MM.1S (cell line): ENCODE results near the gene CCDC83.

Source experiments
- DNase-seq: peaks from one replicate; pipeline ENCODE4 v3.0.0-alpha.2; 2015
- H2AFZ ChIP-seq: fragments of 300-600 bp; sonication (generic); 2 replicates; pipeline ENCODE4 v1.6.0; 2016; ENCODE audit warnings: antibody characterized with exemption, low read length
- H3F3A ChIP-seq: fragments of 300-600 bp; sonication (generic); 2 replicates; pipeline ENCODE4 v1.6.1; 2016; ENCODE audit warnings: mild to moderate bottlenecking, antibody characterized with exemption, low read length, moderate library complexity, mixed read lengths; ENCODE audit not compliant: insufficient read depth
- H3K27ac ChIP-seq: fragments of 300-600 bp; sonication (generic); 2 replicates; pipeline ENCODE4 v1.5.1; 2016; ENCODE audit warnings: mild to moderate bottlenecking, low read length
- H3K27me3 ChIP-seq: fragments of 300-600 bp; sonication (generic); replicated peaks from 2 replicates; pipeline ENCODE4 v1.6.0; 2016; ENCODE audit warnings: low read length; ENCODE audit not compliant: insufficient read depth
- H3K36me3 ChIP-seq: fragments of 300-600 bp; sonication (generic); replicated peaks from 2 replicates; pipeline ENCODE4 v1.6.1; 2016; ENCODE audit warnings: mild to moderate bottlenecking, low read length, mixed read lengths; ENCODE audit not compliant: insufficient read depth
- H3K4me1 ChIP-seq: fragments of 300-600 bp; sonication (generic); 2 replicates; pipeline ENCODE4 v1.6.1; 2016; ENCODE audit warnings: low read length, mixed read lengths
- H3K4me2 ChIP-seq: fragments of 300-600 bp; sonication (generic); 2 replicates; pipeline ENCODE4 v1.6.0; 2016; ENCODE audit warnings: low read depth, low read length
- H3K4me3 ChIP-seq: fragments of 300-600 bp; sonication (generic); 2 replicates; pipeline ENCODE4 v1.5.1; 2016; ENCODE audit warnings: low read length, mixed read lengths
- H3K79me2 ChIP-seq: fragments of 300-600 bp; sonication (generic); 2 replicates; pipeline ENCODE4 v1.6.1; 2016; ENCODE audit warnings: mixed run types, low read length, mixed read lengths
- H3K9ac ChIP-seq: fragments of 300-600 bp; sonication (generic); 2 replicates; pipeline ENCODE4 v1.6.1; 2016; ENCODE audit warnings: low read length, mixed read lengths
- H3K9me2 ChIP-seq: fragments of 300-600 bp; sonication (generic); replicated peaks from 2 replicates; pipeline ENCODE4 v1.6.1; 2016; ENCODE audit warnings: mild to moderate bottlenecking, low read length, mixed read lengths; ENCODE audit not compliant: insufficient read depth
- H3K9me3 ChIP-seq: fragments of 300-600 bp; sonication (generic); replicated peaks from 2 replicates; pipeline ENCODE4 v1.6.1; 2016; ENCODE audit warnings: mild to moderate bottlenecking, low read length, mixed read lengths; ENCODE audit not compliant: insufficient read depth
- H4K20me1 ChIP-seq: fragments of 300-600 bp; sonication (generic); 2 replicates; pipeline ENCODE4 v1.6.1; 2016; ENCODE audit warnings: mild to moderate bottlenecking, low read length, moderate library complexity, mixed read lengths; ENCODE audit not compliant: insufficient read depth
- CTCF ChIP-seq: fragments of 300-600 bp; sonication (generic); IDR thresholded peaks from 2 replicates; pipeline ENCODE4 v1.5.1; 2016; ENCODE audit warnings: antibody characterized with exemption, low read length, mixed read lengths
- EZH2 ChIP-seq: fragments of 300-600 bp; sonication (generic); optimal IDR thresholded peaks from 2 replicates; pipeline ENCODE3; 2017; ENCODE audit warnings: low read depth, mild to moderate bottlenecking, antibody characterized with exemption, low read length, mixed read lengths
- EZH2phosphoT487 ChIP-seq: fragments of 300-600 bp; sonication (generic); IDR thresholded peaks from 2 replicates; pipeline ENCODE4 v1.6.1; 2018; ENCODE audit warnings: antibody characterized with exemption, low read length

Gene CCDC83

DNA sequence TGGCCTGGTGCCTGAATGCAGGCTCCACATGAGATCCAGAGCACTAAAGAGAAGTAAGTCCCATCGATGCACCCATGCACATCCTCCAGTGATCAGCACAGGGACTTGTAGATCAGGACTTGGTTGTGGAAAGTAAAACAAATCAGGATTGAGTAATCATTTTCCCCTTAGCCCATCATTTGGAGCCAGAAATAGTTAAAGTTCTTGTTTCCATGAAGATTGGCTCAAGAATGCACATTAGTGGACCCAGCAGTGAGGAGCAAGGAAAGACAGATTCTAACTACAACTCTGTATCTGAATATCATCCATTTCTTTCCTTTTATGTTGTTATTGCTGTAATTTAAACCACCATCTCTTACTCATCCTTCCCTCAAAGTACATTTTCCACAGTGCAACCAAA is 19.1 kb downstream of the CCDC83 start:
- TF ChIP-seq EZH2 (no peak), CTCF (no peak), EZH2phosphoT487 (no peak)
- Histone ChIP-seq H3K4me2 (no peak overlapping the region), H3K4me3 (no peak overlapping the region), H3K4me1 (no peaks in the 10 kb centered on the region), H3K27me3 (no peaks in the 10 kb centered on the region), H3K36me3 (no peaks in the 10 kb centered on the region), H2AFZ (no peak overlapping the region), H3K9me2 (no peaks in the 10 kb centered on the region), H3K9me3 (no peaks in the 10 kb centered on the region), H3K27ac (no peak overlapping the region), H4K20me1 (no peaks in the 10 kb centered on the region), H3K9ac (no peak overlapping the region), H3F3A (no peaks in the 10 kb centered on the region), H3K79me2 (no peaks in the 10 kb centered on the region)
- DNase-seq = no peak

GRCh38 chr11:85875505-85875904 is 20.3 kb downstream of the CCDC83 start:
- no peak for DNase-seq
- no peak overlapping the region for H3K4me3 ChIP-seq
- no peaks in the 10 kb centered on the region for H3K27me3 ChIP-seq
- H3F3A ChIP-seq = no peaks in the 10 kb centered on the region
- H3K27ac ChIP-seq = no peak overlapping the region
- no peaks in the 10 kb centered on the region for H3K9me2 ChIP-seq
- H3K4me1 ChIP-seq = no peaks in the 10 kb centered on the region
- H4K20me1 ChIP-seq = no peaks in the 10 kb centered on the region
- H3K9ac ChIP-seq = no peak overlapping the region
- no peaks in the 10 kb centered on the region for H3K9me3 ChIP-seq
- no peaks in the 10 kb centered on the region for H3K79me2 ChIP-seq
- no peak overlapping the region for H3K4me2 ChIP-seq
- no peak overlapping the region for H2AFZ ChIP-seq
- no peaks in the 10 kb centered on the region for H3K36me3 ChIP-seq
- TF ChIP-seq EZH2 (no peak), EZH2phosphoT487 (no peak), CTCF (no peak)

DNA sequence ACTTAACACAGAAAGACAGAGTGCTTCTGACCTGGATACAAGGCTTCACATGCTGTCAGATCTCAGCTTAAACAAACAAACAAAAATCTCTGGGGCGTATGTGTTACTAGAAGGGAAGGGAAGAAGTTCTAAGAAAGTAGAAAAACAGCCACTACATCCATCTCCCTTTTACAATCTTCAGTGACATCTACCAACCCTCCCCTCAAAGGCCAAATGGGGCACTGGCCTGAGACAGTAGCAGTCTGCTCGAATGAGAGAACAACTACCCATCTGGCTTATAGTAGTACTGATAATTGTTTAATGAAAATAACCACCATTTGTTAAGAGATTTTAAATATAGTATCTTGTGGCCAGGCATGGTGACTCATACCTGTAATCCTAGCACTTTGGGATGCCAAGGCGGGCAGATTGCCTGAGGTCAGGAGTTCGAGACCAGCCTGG is 29.4 kb downstream of the CCDC83 start:
- Histone ChIP-seq H3F3A (no peaks in the 10 kb centered on the region), H3K9me2 (no peaks in the 10 kb centered on the region), H3K4me1 (no peaks in the 10 kb centered on the region), H3K4me3 (no peak overlapping the region), H3K9me3 (no peaks in the 10 kb centered on the region), H4K20me1 (no peaks in the 10 kb centered on the region), H3K9ac (no peak overlapping the region), H3K27ac (no peak overlapping the region), H2AFZ (no peak overlapping the region), H3K79me2 (no peaks in the 10 kb centered on the region), H3K36me3 (no peaks in the 10 kb centered on the region), H3K27me3 (no peaks in the 10 kb centered on the region), H3K4me2 (no peak overlapping the region)
- DNase-seq = no peak
- TF ChIP-seq EZH2phosphoT487 = no peak
- TF ChIP-seq CTCF = no peak
- no peak for TF ChIP-seq EZH2
